ENCODE results near the gene ELFN1.

DNA sequence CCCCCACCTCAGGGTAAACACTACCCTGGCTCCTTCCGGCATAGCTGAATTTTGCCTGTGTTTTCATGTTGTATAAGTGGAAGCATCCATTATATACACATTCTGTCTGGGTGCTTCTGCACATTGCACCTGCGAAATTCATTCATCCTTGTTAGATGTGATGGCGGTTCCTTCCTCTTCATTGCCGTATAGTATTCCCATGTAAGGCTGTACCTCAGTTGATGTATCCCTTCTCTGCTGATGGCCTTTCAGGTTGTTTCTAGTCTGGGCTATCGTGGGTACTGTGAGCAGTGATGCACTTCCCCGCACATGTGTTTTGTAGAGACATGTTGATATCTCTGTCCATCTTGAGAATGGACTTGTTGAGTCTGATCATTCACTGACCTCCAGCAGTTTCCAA lies 28.9 kb downstream of the ELFN1 start:
- TF ChIP-seq POLR2A (IDR thresholded peaks at IDR 0.05; ENCODE audit: extremely low read depth, insufficient read length): no peak
- TF ChIP-seq, protein P1, sequence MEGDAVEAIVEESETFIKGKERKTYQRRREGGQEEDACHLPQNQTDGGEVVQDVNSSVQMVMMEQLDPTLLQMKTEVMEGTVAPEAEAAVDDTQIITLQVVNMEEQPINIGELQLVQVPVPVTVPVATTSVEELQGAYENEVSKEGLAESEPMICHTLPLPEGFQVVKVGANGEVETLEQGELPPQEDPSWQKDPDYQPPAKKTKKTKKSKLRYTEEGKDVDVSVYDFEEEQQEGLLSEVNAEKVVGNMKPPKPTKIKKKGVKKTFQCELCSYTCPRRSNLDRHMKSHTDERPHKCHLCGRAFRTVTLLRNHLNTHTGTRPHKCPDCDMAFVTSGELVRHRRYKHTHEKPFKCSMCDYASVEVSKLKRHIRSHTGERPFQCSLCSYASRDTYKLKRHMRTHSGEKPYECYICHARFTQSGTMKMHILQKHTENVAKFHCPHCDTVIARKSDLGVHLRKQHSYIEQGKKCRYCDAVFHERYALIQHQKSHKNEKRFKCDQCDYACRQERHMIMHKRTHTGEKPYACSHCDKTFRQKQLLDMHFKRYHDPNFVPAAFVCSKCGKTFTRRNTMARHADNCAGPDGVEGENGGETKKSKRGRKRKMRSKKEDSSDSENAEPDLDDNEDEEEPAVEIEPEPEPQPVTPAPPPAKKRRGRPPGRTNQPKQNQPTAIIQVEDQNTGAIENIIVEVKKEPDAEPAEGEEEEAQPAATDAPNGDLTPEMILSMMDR (IDR thresholded peaks at IDR 0.05; ENCODE audit: low read depth, low read length): no peak
